SK-N-SH (cell line): Measurements from ENCODE around the gene SLC17A4. TPM values are rescaled to one million over a fixed set of nuclear protein-coding genes. Genes with fewer than 3 reads are reported as not detected.

Source experiments
- CTCF ChIA-PET: fragments of 300-600, 350-600 bp; formaldehyde crosslinking; extraction: SDS; loops from one replicate; lab custom pipeline; 2021; lab: Yijun Ruan, JAX
- POLR2A ChIA-PET: fragments of 350-600 bp; sonication (Branson Sonifier 250); formaldehyde crosslinking; extraction: SDS; loops from one replicate; lab custom pipeline; 2020; ENCODE audit warnings: antibody characterized with exemption, inconsistent platforms; lab: Yijun Ruan, JAX
- DNase-seq: peaks from one replicate; pipeline ENCODE4 v3.0.0; 2012
- H2AFZ ChIP-seq: fragments of 200-600 bp; sonication (generic); 2 replicates; pipeline ENCODE4 v1.8.1; 2016; ENCODE audit warnings: antibody characterized with exemption, mild to moderate bottlenecking, low read depth
- H3F3A ChIP-seq: fragments of 200-600 bp; sonication (generic); replicated peaks from 2 replicates; pipeline ENCODE3; 2016; ENCODE audit warnings: antibody characterized with exemption, mild to moderate bottlenecking; ENCODE audit not compliant: insufficient read depth
- H3K27ac ChIP-seq, 2 experiments: fragments of 200-500 bp in 1 of 2; fragments of 200-600 bp in 1 of 2; sonication (Bioruptor generic) in 1 of 2; sonication (generic), shearing (Covaris generic) in 1 of 2; 2 replicates each; pipeline versions ENCODE4 v1.5.1 to v1.6.1; 2014 to 2016; ENCODE audit warnings: low read depth in 2 of 2, inconsistent platforms in 1 of 2, low read length in 1 of 2, mild to moderate bottlenecking in 1 of 2, mixed read lengths in 1 of 2
- H3K27me3 ChIP-seq: fragments of 200-600 bp; sonication (generic), shearing (Covaris generic); 2 replicates; pipeline ENCODE4 v1.6.1; 2016; ENCODE audit warnings: mixed run types; ENCODE audit not compliant: insufficient read depth
- H3K36me3 ChIP-seq, 2 experiments: fragments of 200-500 bp in 1 of 2; fragments of 200-600 bp in 1 of 2; sonication (Bioruptor generic) in 1 of 2; sonication (generic) in 1 of 2; replicated peaks in 1 of 2; 2 replicates each; pipeline versions ENCODE3 to v1.5.1; 2014 to 2016; ENCODE audit warnings: low read length in 1 of 2, mild to moderate bottlenecking in 1 of 2; ENCODE audit not compliant: insufficient read depth in 2 of 2, control insufficient read depth in 1 of 2
- H3K4me1 ChIP-seq, 2 experiments: fragments of 200-500 bp in 1 of 2; fragments of 200-600 bp in 1 of 2; sonication (Bioruptor generic) in 1 of 2; sonication (generic), shearing (Covaris generic) in 1 of 2; 2 replicates each; pipeline versions ENCODE4 v1.5.1 to v1.6.1; 2014 to 2016; ENCODE audit warnings: low read depth in 1 of 2, low read length in 1 of 2, mixed run types in 1 of 2; ENCODE audit not compliant: insufficient read depth in 2 of 2, control insufficient read depth in 1 of 2
- H3K4me2 ChIP-seq: fragments of 200-600 bp; sonication (generic), shearing (Covaris generic); 2 replicates; pipeline ENCODE4 v1.6.1; 2017; ENCODE audit warnings: mixed run types
- H3K4me3 ChIP-seq, 2 experiments: fragments of 200-500 bp in 1 of 2; fragments of 200-600 bp in 1 of 2; sonication (Bioruptor generic) in 1 of 2; sonication (generic), shearing (Covaris generic) in 1 of 2; 2 replicates each; pipeline versions ENCODE4 v1.5.1 to v1.8.1; 2014 to 2016; ENCODE audit warnings: low read depth in 2 of 2, inconsistent platforms in 1 of 2, low read length in 1 of 2, mild to moderate bottlenecking in 1 of 2, mixed read lengths in 1 of 2, moderate library complexity in 1 of 2
- H3K79me2 ChIP-seq: fragments of 200-600 bp; sonication (generic); 2 replicates; pipeline ENCODE4 v1.8.1; 2017; ENCODE audit warnings: mild to moderate bottlenecking; ENCODE audit not compliant: insufficient read depth
- H3K9ac ChIP-seq: fragments of 200-600 bp; sonication (generic); 2 replicates; pipeline ENCODE4 v1.6.1; 2017; ENCODE audit warnings: mixed run types
- H3K9me2 ChIP-seq: fragments of 200-600 bp; sonication (generic); 2 replicates; pipeline ENCODE4 v1.6.1; 2017; ENCODE audit warnings: mixed run types
- H3K9me3 ChIP-seq: fragments of 200-600 bp; sonication (generic); 2 replicates; pipeline ENCODE4 v1.6.1; 2017; ENCODE audit warnings: mixed run types, mild to moderate bottlenecking, moderate library complexity
- H4K20me1 ChIP-seq: fragments of 200-600 bp; sonication (generic); 2 replicates; pipeline ENCODE4 v1.6.1; 2017; ENCODE audit warnings: mild to moderate bottlenecking, mixed run types; ENCODE audit not compliant: insufficient read depth
- CHD2 ChIP-seq: fragments of 150-350 bp; IDR thresholded peaks from 2 replicates; pipeline ENCODE4 v1.6.1; 2018; ENCODE audit warnings: low read length; ENCODE audit not compliant: partially characterized antibody
- CTCF ChIP-seq: fragments of 200-600 bp; sonication (generic); IDR thresholded peaks from 2 replicates; pipeline ENCODE4 v1.6.1; 2017; ENCODE audit warnings: antibody characterized with exemption, mild to moderate bottlenecking, moderate library complexity
- ELF1 ChIP-seq: IDR thresholded peaks from 2 replicates; pipeline ENCODE4 v1.4.0; 2012
- EP300 ChIP-seq, 2 experiments: IDR thresholded peaks; 2 replicates each; pipeline versions ENCODE4 v1.4.0 to v1.6.1; 2012; ENCODE audit warnings: borderline replicate concordance in 1 of 2, low read depth in 1 of 2, low read length in 1 of 2
- FOXM1 ChIP-seq: IDR thresholded peaks from 2 replicates; pipeline ENCODE4 v1.4.0; 2012; ENCODE audit warnings: low read depth, mild to moderate bottlenecking
- GABPA ChIP-seq: IDR thresholded peaks from 2 replicates; pipeline ENCODE4 v1.4.0; 2012; ENCODE audit warnings: low read depth, mild to moderate bottlenecking
- GATA2 ChIP-seq: sonication (generic); formaldehyde crosslinking; IDR thresholded peaks from 2 replicates; pipeline ENCODE4 v1.5.0; 2020; ENCODE audit warnings: mild to moderate bottlenecking, missing genetic modification reagents
- MEF2A ChIP-seq: IDR thresholded peaks from 2 replicates; pipeline ENCODE4 v1.4.0; 2012; ENCODE audit warnings: low read depth, borderline replicate concordance
- NFIC ChIP-seq: IDR thresholded peaks from 2 replicates; pipeline ENCODE4 v1.4.0; 2012; ENCODE audit warnings: borderline replicate concordance
- NRF1 ChIP-seq: IDR thresholded peaks from 2 replicates; pipeline ENCODE4 v1.6.1; 2012; ENCODE audit warnings: low read depth, mild to moderate bottlenecking, low read length
- PBX3 ChIP-seq: IDR thresholded peaks from 2 replicates; pipeline ENCODE4; 2012
- RAD21 ChIP-seq: IDR thresholded peaks from 2 replicates; pipeline ENCODE4 v1.6.1; 2012; ENCODE audit warnings: mild to moderate bottlenecking, low read length
- REST ChIP-seq: IDR thresholded peaks from 2 replicates; pipeline ENCODE4 v1.6.1; 2012; ENCODE audit warnings: mild to moderate bottlenecking, low read depth, low read length, moderate library complexity
- SIN3A ChIP-seq: IDR thresholded peaks from 2 replicates; pipeline ENCODE4 v1.6.1; 2012; ENCODE audit warnings: low read depth, mild to moderate bottlenecking, low read length, moderate library complexity, borderline replicate concordance
- TEAD4 ChIP-seq: IDR thresholded peaks from 2 replicates; pipeline ENCODE4 v1.4.0; 2012; ENCODE audit warnings: mild to moderate bottlenecking, borderline replicate concordance; ENCODE audit not compliant: insufficient read depth
- WGBS: methylation state at CpG from one replicate; pipeline ENCODE4 v1.1.6; 2017; ENCODE audit warnings: low lambda C conversion rate; 5-methylcytosine and 5-hydroxymethylcytosine counted together
- polyA plus RNA-seq, 3 experiments: library from polyadenylated mRNA; depleted of rRNA; stranded (reverse); fragments of >200 nt; gene quantifications; 2 replicates each; pipeline ENCODE4 v1.2.3, GENCODE V29; 2012
- TF ChIP-seq, protein P1 (sequence below): fragments of 150-350 bp; IDR thresholded peaks from 2 replicates; pipeline ENCODE4 v1.6.1; 2016; ENCODE audit warnings: mild to moderate bottlenecking, low read depth, low read length
- TF ChIP-seq, protein P2 (sequence below): IDR thresholded peaks from 2 replicates; pipeline ENCODE4 v1.4.0; 2012; ENCODE audit warnings: low read depth

The SLC17A4 gene
- polyA plus RNA-seq, 1 of the 3 experiments (the other 2 are of a cell fraction), result not detected

GRCh38 chr6:25731721-25732120 lies 22.8 kb upstream of the SLC17A4 start (continued):
- TF ChIP-seq REST (no peak), CHD2 (no peak)
- TF ChIP-seq, protein P1, sequence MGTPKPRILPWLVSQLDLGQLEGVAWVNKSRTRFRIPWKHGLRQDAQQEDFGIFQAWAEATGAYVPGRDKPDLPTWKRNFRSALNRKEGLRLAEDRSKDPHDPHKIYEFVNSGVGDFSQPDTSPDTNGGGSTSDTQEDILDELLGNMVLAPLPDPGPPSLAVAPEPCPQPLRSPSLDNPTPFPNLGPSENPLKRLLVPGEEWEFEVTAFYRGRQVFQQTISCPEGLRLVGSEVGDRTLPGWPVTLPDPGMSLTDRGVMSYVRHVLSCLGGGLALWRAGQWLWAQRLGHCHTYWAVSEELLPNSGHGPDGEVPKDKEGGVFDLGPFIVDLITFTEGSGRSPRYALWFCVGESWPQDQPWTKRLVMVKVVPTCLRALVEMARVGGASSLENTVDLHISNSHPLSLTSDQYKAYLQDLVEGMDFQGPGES, result no peak

DNA sequence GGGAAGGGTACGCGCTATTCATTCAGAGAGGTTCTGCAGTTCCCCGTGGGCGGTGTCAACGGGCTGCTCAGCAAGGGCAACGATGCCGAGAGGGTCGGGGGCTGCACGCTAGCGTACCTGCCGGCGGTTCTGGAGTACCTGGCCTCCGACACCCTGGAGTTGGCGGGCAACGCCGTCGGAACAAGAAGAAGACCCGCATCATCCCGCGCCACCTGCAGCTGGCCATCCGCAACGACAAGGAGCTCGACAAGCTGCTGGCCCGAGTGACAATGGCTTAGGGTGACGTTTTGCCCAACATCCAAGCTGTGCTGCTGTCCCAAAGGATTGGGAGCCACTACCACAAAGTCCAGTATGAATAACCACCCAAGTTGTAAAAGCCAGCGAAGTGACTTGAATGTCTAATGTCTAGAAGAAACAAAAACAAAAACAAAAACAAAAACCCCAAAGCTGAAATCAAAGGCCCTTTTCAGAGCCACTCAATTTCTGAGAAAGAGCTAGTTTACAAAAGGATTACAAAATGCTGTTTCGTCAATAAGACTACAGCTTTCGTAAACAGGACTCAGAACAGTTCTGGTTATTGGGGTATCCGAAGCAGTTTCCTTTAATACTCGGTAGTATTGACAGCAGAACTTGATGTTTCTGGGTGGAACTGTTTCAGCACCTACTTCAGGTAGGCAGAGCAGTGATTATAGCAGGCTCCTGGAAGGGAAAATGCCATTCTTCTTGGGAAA lies 21.9 kb upstream of the SLC17A4 start:
- CTCF ChIA-PET, result interaction anchor here (0.6 to 2.1 kb wide), 4 partner anchors 9 to 24 kb away, joined by 3 to 10 read pairs (median 4); no protein-coding TSS in a partner anchor
- H3K9me3 ChIP-seq, result no peaks in the 10 kb centered on the region
- H4K20me1 ChIP-seq, result no peaks in the 10 kb centered on the region
- no peak overlapping the region for H3K4me3 ChIP-seq
- WGBS, result 69% methylated on average over 24 of the region's 30 CpGs
- no peaks in the 10 kb centered on the region for H3K79me2 ChIP-seq
- no peaks in the 10 kb centered on the region for H3K27me3 ChIP-seq
- H3K9ac ChIP-seq, result no peak overlapping the region
- no peaks in the 10 kb centered on the region for H3K36me3 ChIP-seq
- no peaks in the 10 kb centered on the region for H3F3A ChIP-seq
- DNase-seq, result no peak
- no peak overlapping the region for H3K27ac ChIP-seq
- H3K9me2 ChIP-seq, result no peaks in the 10 kb centered on the region
- no peak overlapping the region for H3K4me2 ChIP-seq
- H2AFZ ChIP-seq, result no peak overlapping the region
- no peaks in the 10 kb centered on the region for H3K4me1 ChIP-seq
- POLR2A ChIA-PET, result no interaction called here
- no peak for TF ChIP-seq PBX3

DNA sequence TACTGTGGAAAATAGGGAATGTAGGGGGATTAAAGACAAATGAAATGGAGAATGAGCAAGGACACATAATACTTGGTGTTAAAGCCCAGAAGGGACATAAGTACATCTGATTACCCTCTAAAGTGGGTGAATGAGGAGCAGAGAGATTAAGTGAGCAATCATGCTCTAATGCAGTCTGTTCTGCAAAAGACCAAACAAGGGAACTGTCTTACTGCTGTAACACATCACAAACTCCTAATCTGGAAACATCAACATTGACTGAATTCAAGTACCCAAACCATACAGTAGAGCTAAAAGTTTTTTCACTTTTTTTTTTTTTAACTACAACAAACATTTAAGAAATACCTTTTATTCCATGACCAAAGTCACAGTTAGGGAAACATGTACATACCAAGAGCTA lies 19.3 kb upstream of the SLC17A4 start:
- no peaks in the 10 kb centered on the region for H3K27me3 ChIP-seq
- no peaks in the 10 kb centered on the region for H4K20me1 ChIP-seq
- no peaks in the 10 kb centered on the region for H3K36me3 ChIP-seq
- no peaks in the 10 kb centered on the region for H3K9me2 ChIP-seq
- H3K4me2 ChIP-seq, result no peak overlapping the region
- no peak for DNase-seq
- no peak overlapping the region for H3K4me3 ChIP-seq
- no peak overlapping the region for H3K27ac ChIP-seq
- CTCF ChIA-PET, result interaction anchor here (0.6 to 1.2 kb wide), 3 partner anchors 20 to 257 kb away, joined by 3 to 5 read pairs (median 3); no protein-coding TSS in a partner anchor
- H3K79me2 ChIP-seq, result no peaks in the 10 kb centered on the region
- TF ChIP-seq, protein P2, sequence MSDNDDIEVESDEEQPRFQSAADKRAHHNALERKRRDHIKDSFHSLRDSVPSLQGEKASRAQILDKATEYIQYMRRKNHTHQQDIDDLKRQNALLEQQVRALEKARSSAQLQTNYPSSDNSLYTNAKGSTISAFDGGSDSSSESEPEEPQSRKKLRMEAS, result no peak
- TF ChIP-seq GABPA (no peak), MEF2A (no peak), NRF1 (no peak), TEAD4 (no peak), CTCF (no peak), EP300 (IDR thresholded peaks at IDR 0.05; ENCODE audit: borderline replicate concordance in 1 of 2, low read depth in 1 of 2, low read length in 1 of 2) (no peak), RAD21 (no peak), ELF1 (no peak), GATA2 (CRISPR knock-in tag) (no peak), FOXM1 (no peak), SIN3A (no peak), NFIC (no peak)
- POLR2A ChIA-PET, result no interaction called here
- no peaks in the 10 kb centered on the region for H3K4me1 ChIP-seq
- H3K9ac ChIP-seq, result no peak overlapping the region
- no peak overlapping the region for H2AFZ ChIP-seq
- H3F3A ChIP-seq, result no peaks in the 10 kb centered on the region
- no peaks in the 10 kb centered on the region for H3K9me3 ChIP-seq
